Pancreas (tissue), 10 donors: ENCODE results near the gene SLC35F6. TPM values are rescaled to one million over a fixed set of nuclear protein-coding genes. Genes with fewer than 3 reads are reported as not detected.

Experiments used
- ATAC-seq, 4 donors: fragments of 200-7000 bp; cut with Tn5 transposase; one replicate each; pipeline versions ENCODE4 v1.8.0 to v1.9.1; 2020; ENCODE audit warnings: mild to moderate bottlenecking in 4 of 4, moderate library complexity in 4 of 4
- DNase-seq, 6 donors: peaks; one replicate each; pipeline ENCODE4 v3.0.0-alpha.2; 2020
- FAIRE-seq: peaks from 2 replicates; lab custom pipeline; 2012; peaks lifted over from hg19 to GRCh38; lab: Jason Lieb, UNC
- H3K27ac ChIP-seq, 4 donors: fragments of 200-600 bp; sonication (generic); 1 replicate in 3 of 4; 2 replicates in 1 of 4; pipeline versions ENCODE4 v1.5.0 to v1.8.0; 2020
- H3K27me3 ChIP-seq, 4 donors: fragments of 200-600 bp; one replicate each; pipeline ENCODE4 v1.8.0; 2021
- H3K36me3 ChIP-seq, 3 donors: fragments of 200-600 bp; sonication (generic) in 1 of 3; one replicate each; pipeline versions ENCODE4 v1.5.0 to v1.8.0; 2020 to 2021
- H3K4me1 ChIP-seq, 3 donors: fragments of 200-600 bp; one replicate each; pipeline ENCODE4 v1.8.0; 2021
- H3K4me3 ChIP-seq, 4 donors: fragments of 200-600 bp; sonication (generic) in 2 of 4; one replicate each; pipeline versions ENCODE4 v1.5.0 to v1.8.0; 2020 to 2021
- H3K9me3 ChIP-seq, 4 donors: fragments of 200-600 bp; one replicate each; pipeline ENCODE4 v1.8.0; 2021
- CTCF ChIP-seq, 4 donors: fragments of 200-600 bp; sonication (generic) in 3 of 4; IDR thresholded peaks; one replicate each; pipeline versions ENCODE4 v1.5.0 to v1.8.0; 2021; ENCODE audit warnings: antibody characterized with exemption in 4 of 4
- WGBS, 2 donors: extraction: QIAGEN DNeasy Blood & Tissue Kit; methylation state at CpG; one replicate each; pipeline ENCODE4 v1.1.7; 2013; 5-methylcytosine and 5-hydroxymethylcytosine counted together
- intact Hi-C, 3 donors: fragments of 100-400 bp; cut with DNase I; formaldehyde crosslinking; loops; one replicate each; pipeline versions ENCODE4 v1.11.1 to v1.14.2; 2022
- polyA plus RNA-seq, 2 donors: library from polyadenylated mRNA; stranded (reverse); fragments of 200-250 nt; gene quantifications; one replicate each; pipeline ENCODE4 v1.2.3, GENCODE V29; 2013
- total RNA-seq, 6 donors: library from RNA; stranded (reverse); fragmentation: NEBNext Ultra II Directional in 4 of 6; extraction: Animal tissue kit (Norgen Biotek cat#: 25700) in 4 of 6; gene quantifications; one replicate each; pipeline versions ENCODE4 v1.2.1 to v1.2.4, GENCODE V29; 2021 to 2023
- donor health status: healthy with polysubstance abuse.
- donor health status: DM: no; HTN: no; CAD: no; lungs with moderate emphysema.
- donor health status: DM: no; HTN: no; CAD: no.
- donor health status: control.
- donor health status: control.
- donor health status: Bipolar disorder and iron deficiency.
- donor health status: DM: yes; HTN: yes; CAD: no.
- donor health status: DM: no; HTN: no; CAD: no.
- donor health status: DM: no; HTN: no; CAD: no.
- donor health status: DM: yes; HTN: yes; CAD: no.

SLC35F6 gene
- 10 to 100 TPM; 10.1 to 21.9 (median 12.1) TPM for total RNA-seq
- 1 to 10 TPM; 9.3 to 9.9 TPM for polyA plus RNA-seq

GRCh38 chr2:26764078-26764887 lies at the start of gene SLC35F6:
Gene SLC35F6, plus strand, starts transcription at chr2:26764284. Its CDS starts 66 bp downstream, at chr2:26764350.
- intact Hi-C loops: no loop called here
- TF ChIP-seq CTCF (IDR thresholded peaks at IDR 0.05): no peak
- Histone ChIP-seq H3K36me3 (no peaks in the 10 kb centered on the region), H3K27ac (peak within 1 kb of the TSS; percentile 64 to 79 (median 74)), H3K4me1 (peaks cover 0 to 10% (median 0%) of the 10 kb centered on the region in 3 donors), H3K4me3 (peak within 1 kb of the TSS; percentile 48 to 92 (median 85)), H3K27me3 (no peaks in the 10 kb centered on the region), H3K9me3 (no peaks in the 10 kb centered on the region)
- ATAC-seq (peak; percentile 95 to 98 (median 97)), DNase-seq (peak; percentile 80 to 93 (median 86)), FAIRE-seq (no peak)
- 0% methylated on average over 68 of the region's 68 CpGs for WGBS, 2 donors

GRCh38 chr2:26715528-26716270 lies 48.4 kb upstream of the SLC35F6 start:
- 62 to 71% methylated on average over 13 of the region's 13 CpGs for WGBS, 2 donors
- TF ChIP-seq CTCF (IDR thresholded peaks at IDR 0.05): no peak
- peaks cover 34 to 56% (median 37%) of the 10 kb centered on the region in 3 donors for H3K4me1 ChIP-seq
- H3K36me3 ChIP-seq: no peaks in the 10 kb centered on the region
- no peaks in the 10 kb centered on the region for H3K9me3 ChIP-seq
- H3K27ac ChIP-seq: peak overlapping the region in 3 of 4 donors; percentile 39 to 56 (median 43)
- FAIRE-seq: no peak
- intact Hi-C loops: no loop called here
- peak in 1 of 4 donors; percentile 3 for ATAC-seq
- DNase-seq: peak in 2 of 6 donors; percentile 27 to 52
- no peak overlapping the region for H3K4me3 ChIP-seq
- no peaks in the 10 kb centered on the region for H3K27me3 ChIP-seq

- H3K4me3 ChIP-seq: no peak overlapping the region
- WGBS, 2 donors: 91 to 92% methylated on average over 3 of the region's 3 CpGs
- ATAC-seq (no peak), DNase-seq (no peak), FAIRE-seq (no peak)
- H3K4me1 ChIP-seq: peaks cover 34 to 56% (median 37%) of the 10 kb centered on the region in 3 donors
- no peaks in the 10 kb centered on the region for H3K9me3 ChIP-seq
- intact Hi-C loops: no loop called here
- H3K27me3 ChIP-seq: no peaks in the 10 kb centered on the region
- peak overlapping the region in 2 of 4 donors; percentile 47 to 71 for H3K27ac ChIP-seq
- TF ChIP-seq CTCF (IDR thresholded peaks at IDR 0.05): no peak
- no peaks in the 10 kb centered on the region for H3K36me3 ChIP-seq
Measured at GRCh38 chr2:26716340-26716739, 47.7 kb upstream of the SLC35F6 start.

GRCh38 chr2:26716769-26717168 lies 47.3 kb upstream of the SLC35F6 start:
- Histone ChIP-seq H3K4me1 (peaks cover 31 to 58% (median 36%) of the 10 kb centered on the region in 3 donors), H3K27ac (peak overlapping the region in 3 of 4 donors; percentile 9 to 71 (median 47))
- WGBS, 2 donors: 62 to 71% methylated on average over 2 of the region's 2 CpGs

More at GRCh38 chr2:26716769-26717168, 47.3 kb upstream of the SLC35F6 start:
- DNase-seq: no peak
- TF ChIP-seq CTCF (IDR thresholded peaks at IDR 0.05): no peak
- Histone ChIP-seq H3K4me3 (no peak overlapping the region), H3K9me3 (no peaks in the 10 kb centered on the region), H3K27me3 (no peaks in the 10 kb centered on the region), H3K36me3 (no peaks in the 10 kb centered on the region)
- ATAC-seq: no peak
- FAIRE-seq: no peak
- intact Hi-C loops: no loop called here
